ENCODE measurements around the gene KBTBD4.
A peak's percentile ranks its signal among the peaks of the same experiment; 100 is the strongest.
"Not testable (repeated sequence)": the region's sequence is repeated elsewhere in the genome, so short reads cannot be mapped to it uniquely, and the experiment has no call there.

KBTBD4 gene

DNA sequence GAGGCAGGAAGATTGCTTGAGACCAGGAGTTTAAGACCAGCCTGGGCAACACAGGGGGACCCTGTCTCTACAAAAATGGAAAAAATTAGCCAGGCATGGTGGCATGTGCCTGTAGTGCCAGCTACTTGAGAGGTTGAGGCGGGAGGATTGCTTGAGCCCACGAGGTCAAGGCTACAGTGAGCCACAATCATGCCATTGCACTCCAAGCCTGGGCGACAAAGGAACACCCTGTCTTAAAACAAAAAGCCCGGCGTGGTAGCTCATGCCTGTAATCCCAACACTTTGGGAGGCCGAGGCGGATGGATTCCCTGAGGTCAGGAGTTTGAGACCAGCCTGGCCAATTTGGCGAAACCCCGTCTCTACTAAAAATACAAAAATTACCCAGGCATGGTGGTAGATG, 48.0 kb downstream of the KBTBD4 start:
- DNase-seq: not testable (repeated sequence)

- DNase-seq: peak in 1 of 58 donors; percentile 25
Measured at GRCh38 chr11:47529951-47530350, 48.8 kb downstream of the KBTBD4 start.

GRCh38 chr11:47527186-47527585, 51.6 kb downstream of the KBTBD4 start:
- no peak for DNase-seq

DNA sequence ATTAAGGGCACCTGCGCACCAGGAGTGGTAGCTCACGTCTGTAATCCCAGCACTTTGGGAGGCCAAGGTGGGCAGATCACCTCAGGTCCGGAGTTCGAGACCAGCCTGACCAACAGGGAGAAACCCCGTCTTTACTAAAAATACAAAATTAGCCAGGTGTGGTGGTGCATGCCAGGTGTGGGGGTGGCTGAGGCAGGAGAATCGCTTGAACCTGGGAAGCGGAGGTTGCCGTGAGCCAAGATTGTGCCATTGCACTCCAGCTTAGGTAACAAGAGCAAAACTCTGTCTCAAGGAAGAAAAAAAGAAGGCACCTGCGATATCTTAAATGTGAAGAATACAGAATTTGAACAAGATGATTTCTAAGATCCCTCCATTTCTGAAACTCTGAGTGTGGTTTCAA, 52.7 kb downstream of the KBTBD4 start:
- not testable (repeated sequence) for DNase-seq

GRCh38 chr11:47524291-47524874, 54.4 kb downstream of the KBTBD4 start:
- peak in 36 of 58 donors; percentile 12 to 84 (median 34) for DNase-seq

- DNase-seq: peak in 11 of 58 donors; percentile 13 to 51 (median 32)
Measured at GRCh38 chr11:47523490-47524225, 55.1 kb downstream of the KBTBD4 start.

All from anterior cingulate cortex (tissue), 58 donors.